ENCODE data around the gene JMJD1C.

JMJD1C gene

GRCh38 chr10:63142136-63142535, 323.6 kb downstream of the JMJD1C start:
- Histone ChIP-seq H3K79me2 (ENCODE audit: insufficient read depth, low read length) (peaks cover 99% of the 10 kb centered on the region), H3K4me3 (ENCODE audit: insufficient read depth, low read length, poor library complexity, severe bottlenecking) (no peak overlapping the region), H3F3A (ENCODE audit: insufficient read depth) (no peaks in the 10 kb centered on the region), H3K27me3 (ENCODE audit: low read length) (no peaks in the 10 kb centered on the region), H3K9me3 (ENCODE audit: insufficient read depth, low read length) (no peaks in the 10 kb centered on the region), H3K9ac (ENCODE audit: low read length) (no peak overlapping the region), H3K4me2 (ENCODE audit: low read depth, low read length, poor library complexity, severe bottlenecking) (no peak overlapping the region), H3K9me2 (replicated peaks; ENCODE audit: insufficient read depth, low read length) (no peaks in the 10 kb centered on the region), H3K36me3 (ENCODE audit: low read length) (peaks cover 5% of the 10 kb centered on the region; the same call in 1 of the 2 replicates), H2AFZ (ENCODE audit: low read depth, low read length, severe bottlenecking) (no peak overlapping the region), H3K27ac (ENCODE audit: low read depth, low read length) (no peak overlapping the region), H4K20me1 (ENCODE audit: low read depth, low read length) (0 out of 2 replicates have a peak, but pooled peaks cover 6% of the 10 kb centered on the region)
- TF ChIP-seq EZH2phosphoT487 (conservative IDR thresholded peaks at IDR 0.05; ENCODE audit: low read length), result no peak
- TF ChIP-seq CTCF (IDR thresholded peaks at IDR 0.05; ENCODE audit: insufficient read depth, low read length, poor library complexity, severe bottlenecking), result no peak

GRCh38 chr10:63140077-63140476, 325.7 kb downstream of the JMJD1C start:
- Histone ChIP-seq H3K4me2 (ENCODE audit: low read depth, low read length, poor library complexity, severe bottlenecking) (no peak overlapping the region), H3F3A (ENCODE audit: insufficient read depth) (no peaks in the 10 kb centered on the region), H3K27ac (ENCODE audit: low read depth, low read length) (no peak overlapping the region), H3K9ac (ENCODE audit: low read length) (no peak overlapping the region), H3K9me2 (replicated peaks; ENCODE audit: insufficient read depth, low read length) (no peaks in the 10 kb centered on the region), H3K9me3 (ENCODE audit: insufficient read depth, low read length) (no peaks in the 10 kb centered on the region), H3K27me3 (ENCODE audit: low read length) (no peaks in the 10 kb centered on the region), H3K79me2 (ENCODE audit: insufficient read depth, low read length) (peaks cover 99% of the 10 kb centered on the region), H4K20me1 (ENCODE audit: low read depth, low read length) (no peaks in the 10 kb centered on the region; the same call in 1 of the 2 replicates), H2AFZ (ENCODE audit: low read depth, low read length, severe bottlenecking) (no peak overlapping the region), H3K4me3 (ENCODE audit: insufficient read depth, low read length, poor library complexity, severe bottlenecking) (no peak overlapping the region), H3K36me3 (ENCODE audit: low read length) (no peaks in the 10 kb centered on the region)
- TF ChIP-seq CTCF (IDR thresholded peaks at IDR 0.05; ENCODE audit: insufficient read depth, low read length, poor library complexity, severe bottlenecking) (no peak), EZH2phosphoT487 (conservative IDR thresholded peaks at IDR 0.05; ENCODE audit: low read length) (no peak)

- Histone ChIP-seq H4K20me1 (ENCODE audit: low read depth, low read length) (peaks cover 7% of the 10 kb centered on the region; the same call in 1 of the 2 replicates), H3K79me2 (ENCODE audit: insufficient read depth, low read length) (peaks cover 90% of the 10 kb centered on the region), H3K36me3 (ENCODE audit: low read length) (no peaks in the 10 kb centered on the region), H3K9me3 (ENCODE audit: insufficient read depth, low read length) (peaks cover under 1% of the 10 kb centered on the region; the same call in 1 of the 2 replicates), H2AFZ (ENCODE audit: low read depth, low read length, severe bottlenecking) (no peak overlapping the region), H3F3A (ENCODE audit: insufficient read depth) (no peaks in the 10 kb centered on the region), H3K9ac (ENCODE audit: low read length) (no peak overlapping the region), H3K4me3 (ENCODE audit: insufficient read depth, low read length, poor library complexity, severe bottlenecking) (no peak overlapping the region), H3K27me3 (ENCODE audit: low read length) (no peaks in the 10 kb centered on the region), H3K4me2 (ENCODE audit: low read depth, low read length, poor library complexity, severe bottlenecking) (no peak overlapping the region), H3K27ac (ENCODE audit: low read depth, low read length) (no peak overlapping the region), H3K9me2 (replicated peaks; ENCODE audit: insufficient read depth, low read length) (no peaks in the 10 kb centered on the region)
- TF ChIP-seq CTCF (IDR thresholded peaks at IDR 0.05; ENCODE audit: insufficient read depth, low read length, poor library complexity, severe bottlenecking), result no peak
- no peak for TF ChIP-seq EZH2phosphoT487 (conservative IDR thresholded peaks at IDR 0.05; ENCODE audit: low read length)
Observed at GRCh38 chr10:63137306-63137705, 328.5 kb downstream of the JMJD1C start.

Measured in SU-DHL-6 (cell line).